Astrocyte of the hippocampus (primary cell): ENCODE results near the gene ST8SIA5.

Source experiments
- DNase-seq: peaks from one replicate; pipeline ENCODE4 v3.0.0; 2011; ENCODE audit warnings: low read depth, low spot score

ST8SIA5 gene

DNA sequence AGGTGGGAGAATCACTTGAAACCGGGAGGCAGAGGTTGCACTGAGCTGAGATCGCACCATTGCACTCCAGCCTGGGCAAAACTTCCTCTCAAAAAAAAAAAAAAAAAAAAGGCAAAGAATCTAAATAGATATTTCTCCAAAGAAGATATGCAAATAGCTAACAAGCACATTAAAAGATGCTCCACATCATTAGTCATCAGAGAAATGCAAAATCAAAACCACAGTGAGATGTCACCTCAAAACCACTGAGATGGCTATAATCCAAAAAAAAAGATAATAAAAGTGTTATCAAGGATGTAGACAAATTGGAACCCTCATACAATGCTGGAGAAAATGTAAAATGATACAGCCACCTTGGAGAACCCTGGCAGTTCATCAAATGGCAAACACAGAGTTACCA lies 8.4 kb downstream of the ST8SIA5 start:
- DNase-seq: no peak

DNA sequence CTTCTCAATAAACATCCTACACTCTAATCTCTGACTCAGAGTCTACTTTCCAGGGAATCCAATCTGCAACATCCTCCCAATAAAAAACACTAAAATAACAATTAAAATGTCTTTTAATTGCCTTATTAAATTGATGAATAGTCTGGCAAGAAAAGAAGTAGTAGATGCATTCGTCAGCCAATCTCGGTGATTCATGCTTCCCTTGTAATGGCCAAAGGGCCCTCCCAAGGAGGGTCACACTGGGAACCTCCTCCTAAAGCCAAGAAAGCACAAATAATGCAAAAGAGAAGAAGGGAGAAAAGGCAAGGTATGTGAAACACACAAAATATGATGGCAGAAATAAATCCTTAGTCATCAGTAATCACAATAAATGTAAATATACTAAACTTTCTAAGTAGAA lies 16.8 kb downstream of the ST8SIA5 start:
- no peak for DNase-seq

DNA sequence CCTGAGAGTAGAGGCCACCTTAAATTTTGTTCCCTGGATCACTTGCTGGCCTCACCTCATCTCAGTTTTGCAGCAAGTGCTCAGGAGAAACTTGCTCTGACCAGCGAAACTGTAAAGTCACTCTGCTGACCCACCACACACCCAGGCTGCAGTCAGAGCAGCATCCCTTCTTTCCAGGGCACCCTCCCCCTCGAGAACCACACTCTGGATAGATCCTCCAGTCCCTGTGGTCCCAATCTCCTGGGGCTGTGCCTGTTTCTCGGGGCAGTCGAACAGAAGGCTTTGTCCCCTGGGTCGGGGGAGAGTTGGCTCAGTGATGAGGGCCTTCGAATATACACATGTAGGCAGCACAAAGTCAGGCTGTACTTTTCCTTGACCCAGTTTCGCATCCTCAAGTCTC lies 18.4 kb downstream of the ST8SIA5 start:
- no peak for DNase-seq

DNA sequence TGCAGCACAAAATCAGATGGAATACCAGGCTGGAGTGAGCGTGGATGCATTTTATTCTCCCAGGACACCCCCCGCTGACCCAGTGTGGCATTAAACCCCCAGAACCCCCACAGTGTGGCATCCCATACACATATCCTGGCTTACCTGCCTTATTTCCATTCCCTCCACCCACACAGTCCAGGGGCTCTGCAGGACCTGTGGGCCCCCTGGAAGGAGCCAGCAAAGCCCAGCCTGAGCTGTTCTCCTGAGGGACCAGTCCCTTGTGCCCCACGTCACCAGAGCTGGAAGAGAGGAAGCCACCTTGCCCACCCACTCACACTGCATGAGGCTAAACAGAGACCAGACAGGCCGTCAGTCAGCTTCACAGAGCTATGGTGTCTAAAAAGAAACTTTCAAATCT lies 20.1 kb downstream of the ST8SIA5 start:
- no peak for DNase-seq

DNA sequence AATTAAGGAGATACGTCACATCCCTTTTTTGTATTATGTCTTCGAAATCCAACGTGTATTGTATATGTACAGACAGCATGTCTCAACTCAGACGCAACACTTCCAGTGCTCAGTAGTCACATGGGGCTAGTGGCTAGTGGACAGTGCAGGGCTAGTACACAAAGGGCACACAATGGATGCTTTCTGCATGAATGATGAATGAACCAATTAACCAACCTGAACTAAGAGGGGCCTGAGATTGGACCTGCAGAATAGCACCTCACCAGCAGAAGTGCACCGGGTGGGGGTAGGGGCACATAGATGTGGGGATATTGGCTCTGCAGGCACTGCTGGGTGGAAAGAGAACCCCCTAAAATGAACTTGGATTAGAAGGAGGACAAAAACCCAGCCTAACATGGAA lies 20.7 kb downstream of the ST8SIA5 start:
- no peak for DNase-seq

DNA sequence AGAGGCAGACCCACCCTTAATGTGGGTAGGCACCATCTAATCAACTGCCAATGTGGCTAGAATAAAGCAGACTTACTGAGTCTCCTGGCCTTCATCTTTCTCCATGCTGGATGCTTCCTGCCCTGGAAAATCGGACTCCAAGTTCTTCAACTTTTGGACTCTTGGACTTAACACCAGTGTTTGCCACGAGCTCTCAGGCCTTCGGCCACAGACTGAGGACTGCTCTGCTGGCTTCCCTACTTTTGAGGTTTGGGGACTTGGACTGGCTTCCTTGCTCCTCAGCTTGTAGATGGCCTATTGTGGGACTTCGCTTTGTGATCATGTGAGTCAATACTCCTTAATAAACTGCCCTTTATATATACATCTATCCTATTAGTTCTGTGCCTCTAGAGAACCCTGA lies 21.9 kb downstream of the ST8SIA5 start:
- no peak for DNase-seq

DNA sequence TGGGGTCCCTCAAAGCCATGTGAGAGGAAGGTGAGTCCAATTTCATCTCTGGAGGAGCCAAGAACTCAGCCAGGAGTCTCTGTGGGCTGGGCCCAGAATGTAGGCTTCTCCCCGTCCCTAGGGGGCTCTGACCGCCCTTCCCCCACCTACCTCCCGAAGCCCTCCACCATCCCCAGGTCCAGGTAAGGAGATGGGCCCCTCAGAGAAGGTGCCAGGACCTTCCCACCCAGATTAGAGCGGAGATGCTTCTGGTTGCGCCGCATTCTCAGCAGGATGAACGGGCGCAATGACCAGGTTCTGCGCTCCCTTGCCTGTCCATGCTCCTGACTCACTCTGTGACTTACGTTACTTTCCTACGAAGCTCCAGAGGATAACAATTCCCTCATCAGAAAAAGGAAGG lies 23.0 kb downstream of the ST8SIA5 start:
- DNase-seq: no peak

DNA sequence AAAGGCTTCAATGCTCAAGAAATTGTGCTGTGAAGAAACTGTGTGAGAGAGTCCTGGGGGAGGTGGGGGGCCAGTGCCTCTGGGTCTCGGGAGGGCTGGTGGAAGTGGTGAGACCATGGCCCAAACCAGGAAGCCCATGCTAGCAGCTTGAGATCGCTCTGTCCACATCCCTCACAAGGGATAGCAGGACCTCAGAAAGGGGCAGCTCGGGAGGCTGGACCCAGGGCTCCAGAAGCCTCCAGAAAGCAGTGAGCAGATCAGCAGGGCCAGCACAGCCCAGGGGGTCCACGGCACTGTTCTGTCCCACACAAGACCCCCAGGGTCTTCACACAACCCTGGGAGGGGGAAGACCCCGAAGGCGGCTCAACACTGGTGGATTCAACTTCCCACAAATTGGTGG lies 24.1 kb downstream of the ST8SIA5 start:
- DNase-seq: no peak

DNA sequence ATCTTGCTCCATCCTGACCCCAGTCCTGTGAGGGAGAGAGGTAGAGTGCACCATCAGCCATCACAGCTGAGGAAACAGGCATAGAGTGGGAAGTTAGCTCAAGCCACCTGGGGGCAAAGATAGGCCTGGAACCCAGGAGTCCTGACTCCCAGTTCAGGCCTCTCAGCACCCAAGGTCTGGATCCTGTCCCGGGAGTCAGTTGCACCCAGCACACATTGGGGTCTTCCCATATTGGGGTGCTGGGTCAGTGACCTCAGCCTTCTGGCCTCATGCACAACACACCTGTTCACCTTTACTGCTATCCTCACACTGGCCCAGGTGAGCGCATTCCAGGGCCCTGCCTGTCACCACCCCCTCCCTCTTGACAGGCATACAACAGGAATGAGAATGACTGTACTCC lies 24.7 kb downstream of the ST8SIA5 start:
- no peak for DNase-seq

DNA sequence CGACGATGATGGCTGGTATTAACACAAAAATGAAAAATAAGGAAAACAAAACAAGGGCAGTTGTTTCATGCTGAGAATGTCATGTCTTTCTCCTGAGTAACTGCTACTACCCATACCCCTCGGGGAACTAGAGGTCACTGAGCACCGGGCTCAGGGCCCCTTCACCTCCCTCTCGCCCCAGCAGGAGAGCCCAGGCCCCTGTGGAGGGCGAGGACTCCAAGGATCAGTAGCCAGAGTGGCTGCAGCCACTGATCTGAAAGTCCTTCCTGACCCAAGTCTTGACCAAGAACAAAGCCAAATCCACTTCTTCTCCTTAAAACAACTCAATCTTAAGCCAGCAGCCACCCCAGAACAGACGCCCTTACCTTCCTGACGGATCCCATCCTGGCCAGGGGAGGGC lies 25.5 kb downstream of the ST8SIA5 start:
- no peak for DNase-seq

DNA sequence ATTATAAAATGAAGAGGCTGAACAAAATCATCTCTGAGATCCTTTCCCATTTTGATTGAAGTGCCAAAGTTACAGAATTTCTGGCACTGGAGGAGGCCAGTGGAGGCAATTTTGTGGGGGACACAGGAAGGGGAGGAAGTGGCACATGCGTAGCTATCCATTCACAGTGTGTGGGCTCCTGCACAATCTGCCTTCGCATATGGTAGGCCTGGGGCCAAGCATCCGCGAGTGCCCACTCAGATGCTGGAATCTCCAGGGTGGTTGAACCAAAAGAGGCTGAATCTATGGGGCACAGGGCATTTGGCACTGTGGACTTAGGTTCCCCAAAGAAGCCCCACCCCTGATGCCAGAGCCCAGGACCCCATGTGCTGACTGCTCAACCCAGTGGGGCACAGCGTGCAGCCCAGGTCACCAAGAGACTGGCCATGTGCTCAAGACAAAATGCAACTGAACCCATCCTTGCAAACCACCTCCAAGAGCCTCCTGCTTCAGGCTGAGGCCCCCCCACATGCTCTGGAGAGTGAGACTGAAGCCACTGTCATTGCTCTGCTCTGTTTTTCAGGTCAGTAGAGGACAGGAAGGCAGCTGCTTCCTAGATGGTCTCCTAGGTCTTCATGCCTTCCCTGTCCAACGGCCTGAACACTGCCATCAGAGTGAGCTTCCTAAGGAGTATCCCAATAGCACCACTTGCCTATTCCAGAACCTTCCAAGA lies 28.5 kb downstream of the ST8SIA5 start:
- no peak for DNase-seq

DNA sequence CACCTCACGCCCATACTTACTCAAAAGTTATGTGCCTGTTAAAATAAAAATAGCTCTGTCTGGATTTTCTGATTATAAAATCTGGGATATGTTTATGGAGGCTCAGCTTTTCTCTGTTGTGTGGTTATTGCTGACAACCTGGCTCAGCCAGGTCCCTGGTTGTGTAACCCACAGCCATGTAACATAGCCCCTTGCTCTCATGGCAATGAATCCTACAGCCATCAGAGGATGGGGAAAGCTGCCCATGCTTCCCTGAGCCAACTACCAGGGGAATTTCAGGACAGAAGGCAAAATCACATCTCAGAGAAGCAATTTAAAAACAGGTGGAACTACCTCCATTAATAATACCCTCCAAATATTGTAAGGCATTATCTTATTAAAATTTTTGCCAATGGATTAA lies 29.7 kb downstream of the ST8SIA5 start:
- DNase-seq: no peak

DNA sequence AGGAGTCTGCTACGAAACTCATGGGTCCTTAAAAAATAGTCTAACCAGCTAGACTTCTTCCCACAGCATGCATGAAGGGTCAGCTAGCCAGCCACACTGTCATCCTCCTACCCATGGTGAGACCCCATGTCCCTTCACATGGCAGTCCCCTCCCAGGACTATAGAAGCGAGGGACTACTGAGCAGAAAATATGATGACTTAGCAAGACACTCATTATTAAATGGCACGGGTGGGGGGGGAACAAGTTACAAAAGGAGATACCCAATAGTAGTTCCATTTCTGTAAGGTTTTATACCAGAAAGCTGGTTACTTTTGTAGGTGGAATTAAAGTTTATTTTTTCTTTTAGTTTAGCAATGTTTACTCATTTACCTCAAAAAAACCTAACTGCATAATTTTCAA lies 31.5 kb downstream of the ST8SIA5 start:
- no peak for DNase-seq

DNA sequence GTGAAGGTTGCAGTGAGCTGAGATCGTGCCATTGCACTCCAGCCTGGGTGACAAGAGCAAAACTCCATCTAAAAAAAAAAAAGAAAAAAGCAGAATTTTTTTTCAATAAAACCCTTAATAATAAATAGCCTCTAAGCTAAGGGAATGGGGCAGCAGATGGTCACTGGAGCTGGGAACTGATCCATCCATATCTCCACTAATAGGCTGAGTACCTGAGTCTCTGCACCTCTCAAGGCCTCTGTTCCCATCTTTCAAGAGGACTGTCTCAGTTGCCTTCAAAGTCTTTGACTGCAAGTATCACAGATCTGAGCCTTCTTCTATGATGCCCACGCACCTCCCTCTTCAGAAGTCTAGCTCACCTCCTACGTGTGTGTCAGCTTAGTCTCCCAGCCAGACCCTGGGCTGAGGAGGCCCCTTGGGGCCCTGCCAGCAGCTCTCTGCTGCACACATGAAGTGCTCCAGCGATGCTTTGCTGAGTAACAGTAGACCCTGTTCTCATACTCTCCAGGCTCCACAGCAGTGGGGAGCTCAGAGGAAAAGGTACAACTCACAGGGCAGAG lies 32.9 kb downstream of the ST8SIA5 start:
- no peak for DNase-seq

DNA sequence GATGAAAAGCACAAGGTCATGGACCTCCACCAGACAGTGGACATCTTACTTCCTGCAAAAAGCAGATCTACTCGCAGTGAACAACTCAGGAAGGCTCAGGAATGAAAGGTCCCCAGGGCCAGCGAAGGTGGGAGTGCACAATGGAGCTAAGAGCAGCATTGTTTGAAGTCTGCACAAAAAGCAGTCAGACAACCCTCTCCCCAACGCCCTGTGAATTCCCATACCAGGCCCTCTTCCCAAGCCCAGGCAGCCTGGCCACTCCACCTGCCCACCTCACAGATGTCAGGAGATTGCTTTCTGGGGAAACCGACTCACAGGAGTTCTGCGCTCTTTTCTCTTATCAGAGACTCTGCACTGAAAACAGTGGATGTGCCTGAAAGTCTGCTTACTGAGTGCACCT lies 34.8 kb downstream of the ST8SIA5 start:
- no peak for DNase-seq

DNA sequence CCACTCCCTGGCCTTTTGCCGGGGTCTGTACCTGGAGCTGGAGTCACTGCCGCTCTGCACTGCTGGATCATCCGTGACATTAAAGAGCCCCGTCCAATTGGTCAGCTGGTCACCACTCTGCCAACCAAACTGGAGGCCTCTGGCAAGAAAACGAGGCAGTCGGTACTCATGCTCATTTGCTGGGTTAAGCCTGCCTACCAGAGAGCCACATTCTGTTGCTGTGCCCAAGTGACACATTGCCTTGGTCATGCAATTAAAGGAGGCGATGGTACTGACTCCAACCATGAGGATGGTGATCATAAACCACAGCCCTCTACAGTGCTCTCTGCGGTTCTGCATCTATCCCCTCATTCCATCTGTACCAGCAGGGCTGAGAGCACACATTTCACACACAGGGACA lies 35.5 kb downstream of the ST8SIA5 start:
- no peak for DNase-seq

DNA sequence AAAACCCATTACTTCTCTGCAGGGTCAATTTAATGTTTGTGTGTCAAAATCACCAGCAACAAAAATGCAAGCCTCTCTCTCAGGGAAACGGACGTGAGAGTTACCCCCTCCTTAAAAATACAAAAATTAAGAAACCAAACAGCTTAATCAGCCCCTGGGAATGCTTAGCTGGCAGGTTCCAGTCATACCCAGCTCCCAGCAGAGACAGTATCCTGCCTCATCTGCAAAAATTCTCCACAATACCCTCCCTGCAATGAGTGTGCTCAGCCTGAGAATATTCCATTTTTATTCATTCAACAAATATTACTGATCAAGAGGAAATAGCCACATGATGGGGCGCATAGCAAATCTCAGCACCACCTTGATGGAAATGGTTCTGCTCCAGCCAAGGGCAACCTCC lies 36.3 kb downstream of the ST8SIA5 start:
- DNase-seq: no peak

DNA sequence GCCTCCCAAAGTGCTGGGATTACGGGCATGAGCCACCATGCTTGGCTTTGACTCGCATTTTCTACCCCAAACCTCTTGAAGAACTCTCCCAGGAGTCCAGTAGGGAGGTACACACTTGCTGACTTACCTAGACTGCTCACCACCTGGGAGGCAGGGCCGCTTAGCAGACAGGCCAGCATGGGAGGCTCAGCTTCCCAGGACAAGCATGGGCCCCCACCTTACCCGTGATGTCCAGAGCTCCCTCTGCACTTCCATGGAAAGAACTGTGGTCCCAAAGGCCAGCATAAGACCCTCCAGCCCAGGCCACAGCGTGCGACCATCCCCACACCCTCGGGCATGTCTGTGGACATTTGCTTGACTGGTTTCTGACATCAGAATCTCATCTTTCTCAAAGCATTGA lies 36.8 kb downstream of the ST8SIA5 start:
- DNase-seq: no peak

DNA sequence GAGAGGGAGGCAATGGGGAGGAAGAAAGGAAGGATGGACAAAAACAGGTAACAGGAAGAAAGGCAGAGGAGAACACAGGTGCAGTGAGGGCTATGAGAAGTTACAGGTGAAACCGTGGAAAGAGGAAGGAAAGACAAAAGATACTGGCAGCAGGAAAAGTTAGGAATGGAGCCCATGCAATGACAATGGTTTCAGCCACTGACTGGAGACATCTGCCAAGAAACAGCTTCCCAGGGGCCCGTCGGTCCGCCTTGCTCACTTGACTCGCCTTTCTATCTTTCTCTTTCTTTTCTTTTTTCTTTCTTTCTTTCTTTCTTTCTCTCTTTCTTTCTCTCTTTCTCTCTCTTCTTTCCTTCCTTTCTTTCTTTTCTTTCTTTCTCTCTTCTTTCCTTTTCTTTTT lies 37.5 kb downstream of the ST8SIA5 start:
- no peak for DNase-seq

DNA sequence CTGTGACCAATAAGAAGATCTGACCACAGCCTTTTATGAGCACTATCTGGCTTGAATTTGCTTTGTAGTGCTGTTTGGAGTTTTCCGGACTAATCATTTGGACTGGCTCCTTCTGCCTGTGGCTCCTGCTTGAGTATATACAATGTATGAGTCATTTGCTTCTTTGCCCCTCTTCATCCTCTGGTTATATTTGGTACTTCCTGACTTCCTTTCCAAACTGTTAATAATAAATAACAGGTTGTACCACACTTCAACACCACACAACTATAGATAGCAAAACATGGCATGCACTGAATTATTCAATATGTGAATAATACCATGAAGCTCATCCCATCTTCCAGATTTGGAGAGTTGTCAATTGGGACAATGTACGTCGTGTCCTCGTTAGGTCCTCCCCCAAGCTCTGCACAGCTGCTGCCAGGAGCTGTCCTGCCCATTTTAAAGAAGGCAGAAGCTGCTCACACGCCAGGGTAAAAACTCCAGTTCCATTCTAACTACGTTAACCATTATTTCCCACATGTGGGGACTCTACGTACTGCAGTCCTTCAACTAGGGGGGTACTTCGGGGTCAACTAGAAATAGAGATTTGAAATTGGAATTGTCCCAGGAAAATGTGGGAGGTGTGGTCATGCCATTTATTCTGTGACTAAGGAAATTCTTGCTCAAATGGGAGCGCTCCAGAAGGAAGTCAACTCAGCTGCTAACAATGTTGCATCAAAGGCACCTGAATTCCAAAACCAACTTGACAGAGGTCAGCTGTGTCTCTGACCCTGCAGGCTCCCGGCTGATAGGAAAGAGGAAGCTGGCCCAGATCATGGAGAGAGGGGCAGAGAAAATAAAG lies 38.1 kb downstream of the ST8SIA5 start:
- DNase-seq: peak; percentile 58

DNA sequence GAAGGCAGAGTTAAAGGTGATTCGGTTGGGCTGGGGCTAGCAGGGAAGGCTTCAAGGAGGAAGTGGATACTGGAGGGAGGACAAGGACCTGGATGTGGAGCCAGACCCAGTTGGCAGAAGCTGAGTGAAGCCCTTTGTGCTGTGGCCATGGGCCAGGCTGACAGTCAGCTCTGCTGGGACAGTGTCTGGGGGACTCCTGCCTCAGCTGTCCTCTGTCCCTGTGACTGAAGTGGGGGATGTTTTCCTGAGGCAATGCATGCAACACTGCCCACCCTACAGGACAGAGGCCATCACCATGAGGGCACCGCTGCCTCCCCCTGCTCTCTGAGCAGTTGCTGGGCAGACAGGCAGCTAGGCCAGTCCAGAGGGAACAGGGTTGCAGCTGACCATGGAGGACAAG lies 40.0 kb downstream of the ST8SIA5 start:
- DNase-seq: no peak

DNA sequence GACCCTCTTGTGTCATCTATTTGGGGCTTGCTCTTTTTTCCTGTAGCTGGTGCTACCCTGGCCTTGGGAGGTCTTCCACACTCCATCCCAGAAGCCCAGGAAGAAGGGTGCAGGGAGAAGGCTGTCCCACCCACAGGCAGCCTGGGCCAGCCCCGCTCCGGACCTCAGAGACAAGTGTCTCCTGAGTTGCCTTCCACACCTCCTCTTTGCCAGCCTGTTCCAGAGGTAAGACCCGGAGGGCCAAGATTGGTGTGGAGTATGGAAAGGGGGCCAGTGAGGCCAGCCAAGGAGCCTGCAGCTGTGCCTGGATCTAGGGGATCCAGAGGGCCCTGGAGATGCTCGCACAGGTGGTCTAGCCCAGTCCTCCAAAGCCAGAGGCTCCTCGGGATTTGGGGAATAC lies 40.5 kb downstream of the ST8SIA5 start:
- no peak for DNase-seq

DNA sequence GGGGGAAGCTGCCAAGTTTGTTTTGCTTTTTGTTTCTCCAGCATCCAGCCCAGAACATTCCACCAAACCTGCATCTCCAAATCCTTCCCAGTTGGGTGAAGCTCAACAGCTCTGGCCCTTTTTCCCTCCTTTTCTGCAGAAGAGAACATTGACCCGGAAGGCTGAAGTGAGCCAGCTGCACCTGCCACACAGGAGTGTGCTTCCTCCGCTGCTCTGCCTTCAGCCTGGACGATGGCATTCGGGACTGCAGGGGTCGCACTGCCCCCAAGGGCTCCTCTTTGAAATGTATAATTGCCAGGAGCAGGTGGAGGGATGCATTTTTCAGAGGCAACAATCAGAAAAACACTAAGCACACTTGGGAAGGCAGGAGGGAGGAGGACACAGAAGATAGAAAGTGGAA lies 41.8 kb downstream of the ST8SIA5 start:
- DNase-seq: no peak
